Measurements from ENCODE around the gene POLG.

GRCh38 chr15:89305395-89305794 lies 29.2 kb downstream of the POLG start:
- no peak for TF ChIP-seq CTCF (IDR thresholded peaks at IDR 0.05)
- TF ChIP-seq POLR2A (IDR thresholded peaks at IDR 0.05) = no peak
